HG03469 (cell line): ENCODE results near the gene ASIC3.
A peak's percentile ranks its signal among the peaks of the same experiment; 100 is the strongest.

ENCODE experiments used
- ATAC-seq: cut with Tn5 transposase; IDR thresholded peaks from one replicate; pipeline ENCODE4 v1.9.1; 2021; ENCODE audit warnings: mild to moderate bottlenecking, moderate library complexity, moderate number of reproducible peaks; ENCODE audit not compliant: unreplicated experiment

The ASIC3 gene

GRCh38 chr7:151056666-151057505 lies 8.6 kb downstream of the ASIC3 start:
- no peak for ATAC-seq

- ATAC-seq = peak; percentile 3
Measured at GRCh38 chr7:151057506-151057988, 9.2 kb downstream of the ASIC3 start, which contains the start of gene CDK5. TSS of gene CDK5 (minus strand) at chr7:151057897. CDS start at chr7:151057848, 49 bp downstream.

GRCh38 chr7:151057989-151058780 lies 9.9 kb downstream of the ASIC3 start:
- peak; percentile 76 for ATAC-seq

- no peak for ATAC-seq
Measured at GRCh38 chr7:151058781-151059366, 10.5 kb downstream of the ASIC3 start.

GRCh38 chr7:151059367-151060112 lies 11.2 kb downstream of the ASIC3 start, which contains the start of gene SLC4A2:
TSS of gene SLC4A2 (plus strand) at chr7:151059589. CDS start at chr7:151061988, 2,399 bp downstream.
- ATAC-seq = no peak

- no peak for ATAC-seq
Measured at GRCh38 chr7:151060113-151060415, 11.7 kb downstream of the ASIC3 start.

GRCh38 chr7:151060416-151061212 lies 12.3 kb downstream of the ASIC3 start:
- ATAC-seq = no peak

- no peak for ATAC-seq
Measured at GRCh38 chr7:151061213-151062110, 13.1 kb downstream of the ASIC3 start.

- ATAC-seq = no peak
Measured at GRCh38 chr7:151062111-151062398, 13.7 kb downstream of the ASIC3 start.

- ATAC-seq = no peak
Measured at GRCh38 chr7:151062399-151063211, 14.3 kb downstream of the ASIC3 start.

GRCh38 chr7:151063212-151063561 lies 14.9 kb downstream of the ASIC3 start:
- no peak for ATAC-seq

- no peak for ATAC-seq
Measured at GRCh38 chr7:151064454-151064853, 16.1 kb downstream of the ASIC3 start.

GRCh38 chr7:151064993-151065392 lies 16.7 kb downstream of the ASIC3 start:
- ATAC-seq = no peak

- no peak for ATAC-seq
Measured at GRCh38 chr7:151065516-151065915, 17.2 kb downstream of the ASIC3 start.

GRCh38 chr7:151066273-151066974 lies 18.1 kb downstream of the ASIC3 start:
- no peak for ATAC-seq

- no peak for ATAC-seq
Measured at GRCh38 chr7:151068069-151068773, 19.9 kb downstream of the ASIC3 start.
